ENCODE measurements around the gene ARHGAP27. TPM values are rescaled to one million over a fixed set of nuclear protein-coding genes. Genes with fewer than 3 reads are reported as not detected.
A peak's percentile ranks its signal among the peaks of the same experiment; 100 is the strongest.

ARHGAP27 gene
- total RNA-seq, 6 donors from 2014 or later = 46.1 to 243 (median 81.4) TPM

DNA sequence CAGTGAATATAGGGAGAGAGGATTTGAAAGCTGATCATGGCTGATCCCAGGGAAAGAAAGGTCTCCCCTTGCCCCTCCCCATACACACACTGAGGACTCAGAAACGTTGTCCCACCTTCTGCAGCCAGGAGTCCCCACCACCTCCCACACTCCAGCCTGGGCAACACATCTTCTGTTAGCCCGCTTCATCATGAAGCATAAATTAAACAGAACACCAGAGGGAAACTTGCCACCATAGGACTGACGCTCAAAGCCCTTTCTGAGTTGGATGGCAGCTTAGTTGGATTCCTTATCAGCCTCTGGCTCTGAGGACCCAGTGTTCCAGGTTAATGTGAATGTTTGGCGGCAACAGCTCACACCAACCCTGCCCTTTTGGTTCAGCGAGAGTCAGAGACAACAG lies 33.9 kb downstream of the ARHGAP27 start:
- Histone ChIP-seq H3K9me3 (no peaks in the 10 kb centered on the region), H3K36me3 (peaks cover 23 to 98% (median 83%) of the 10 kb centered on the region in 4 donors)
- whole genome bisulfite sequencing, 2 donors = 78 to 87% methylated on average over 5 of the region's 5 CpGs

DNA sequence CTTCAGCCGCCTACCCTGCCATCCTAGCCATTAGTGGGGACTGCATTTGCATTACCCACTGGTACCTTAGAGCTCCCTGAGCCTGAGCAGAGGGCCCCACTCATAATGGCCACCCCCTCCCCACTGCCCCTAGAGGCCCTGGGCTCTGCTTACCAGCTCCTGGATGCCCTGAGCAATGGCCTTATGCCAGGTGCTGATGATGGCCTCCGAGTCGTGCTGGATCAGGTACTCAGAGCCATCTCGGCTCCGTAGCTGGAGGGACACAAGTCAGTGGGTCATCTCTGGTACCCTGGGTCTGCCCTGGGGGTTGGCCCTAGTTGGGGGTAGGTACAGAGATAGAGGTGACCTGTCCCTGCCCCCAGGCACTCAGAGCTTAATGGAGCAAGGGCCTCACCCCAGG lies 34.9 kb downstream of the ARHGAP27 start:
- H3K27me3 ChIP-seq = no peaks in the 10 kb centered on the region
- ATAC-seq (ENCODE audit: low FRiP score in 2 of 2) (no peak), DNase-seq (no peak)
- H3K4me1 ChIP-seq = peaks cover 0 to 11% (median 2%) of the 10 kb centered on the region in 4 donors
- H3K27ac ChIP-seq = no peak overlapping the region
- 80 to 95% methylated on average over 1 to 5 of the region's 5 CpGs for WGBS, 2 donors
- peaks cover 14 to 91% (median 74%) of the 10 kb centered on the region in 4 donors for H3K36me3 ChIP-seq
- no peaks in the 10 kb centered on the region for H3K9me3 ChIP-seq
- TF ChIP-seq POLR2A (IDR thresholded peaks at IDR 0.05) = no peak
- TF ChIP-seq EP300 (IDR thresholded peaks at IDR 0.05) = no peak
- TF ChIP-seq POLR2AphosphoS5 (IDR thresholded peaks at IDR 0.05) = no peak
- TF ChIP-seq, protein P1, sequence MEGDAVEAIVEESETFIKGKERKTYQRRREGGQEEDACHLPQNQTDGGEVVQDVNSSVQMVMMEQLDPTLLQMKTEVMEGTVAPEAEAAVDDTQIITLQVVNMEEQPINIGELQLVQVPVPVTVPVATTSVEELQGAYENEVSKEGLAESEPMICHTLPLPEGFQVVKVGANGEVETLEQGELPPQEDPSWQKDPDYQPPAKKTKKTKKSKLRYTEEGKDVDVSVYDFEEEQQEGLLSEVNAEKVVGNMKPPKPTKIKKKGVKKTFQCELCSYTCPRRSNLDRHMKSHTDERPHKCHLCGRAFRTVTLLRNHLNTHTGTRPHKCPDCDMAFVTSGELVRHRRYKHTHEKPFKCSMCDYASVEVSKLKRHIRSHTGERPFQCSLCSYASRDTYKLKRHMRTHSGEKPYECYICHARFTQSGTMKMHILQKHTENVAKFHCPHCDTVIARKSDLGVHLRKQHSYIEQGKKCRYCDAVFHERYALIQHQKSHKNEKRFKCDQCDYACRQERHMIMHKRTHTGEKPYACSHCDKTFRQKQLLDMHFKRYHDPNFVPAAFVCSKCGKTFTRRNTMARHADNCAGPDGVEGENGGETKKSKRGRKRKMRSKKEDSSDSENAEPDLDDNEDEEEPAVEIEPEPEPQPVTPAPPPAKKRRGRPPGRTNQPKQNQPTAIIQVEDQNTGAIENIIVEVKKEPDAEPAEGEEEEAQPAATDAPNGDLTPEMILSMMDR (IDR thresholded peaks at IDR 0.05) = no peak
- no peak overlapping the region for H3K4me3 ChIP-seq

More for the DNA sequence above, 33.9 kb downstream of the ARHGAP27 start:
- DNase-seq (no peak), ATAC-seq (ENCODE audit: low FRiP score in 2 of 2) (no peak)
- no peak for TF ChIP-seq EP300 (IDR thresholded peaks at IDR 0.05)
- no peak for TF ChIP-seq POLR2AphosphoS5 (IDR thresholded peaks at IDR 0.05)
- TF ChIP-seq, protein P1 (IDR thresholded peaks at IDR 0.05) = no peak
- TF ChIP-seq POLR2A (IDR thresholded peaks at IDR 0.05) = no peak
- Histone ChIP-seq H3K4me3 (no peak overlapping the region), H3K4me1 (peaks cover 0 to 11% (median 2%) of the 10 kb centered on the region in 4 donors), H3K27ac (no peak overlapping the region), H3K27me3 (no peaks in the 10 kb centered on the region)

DNA sequence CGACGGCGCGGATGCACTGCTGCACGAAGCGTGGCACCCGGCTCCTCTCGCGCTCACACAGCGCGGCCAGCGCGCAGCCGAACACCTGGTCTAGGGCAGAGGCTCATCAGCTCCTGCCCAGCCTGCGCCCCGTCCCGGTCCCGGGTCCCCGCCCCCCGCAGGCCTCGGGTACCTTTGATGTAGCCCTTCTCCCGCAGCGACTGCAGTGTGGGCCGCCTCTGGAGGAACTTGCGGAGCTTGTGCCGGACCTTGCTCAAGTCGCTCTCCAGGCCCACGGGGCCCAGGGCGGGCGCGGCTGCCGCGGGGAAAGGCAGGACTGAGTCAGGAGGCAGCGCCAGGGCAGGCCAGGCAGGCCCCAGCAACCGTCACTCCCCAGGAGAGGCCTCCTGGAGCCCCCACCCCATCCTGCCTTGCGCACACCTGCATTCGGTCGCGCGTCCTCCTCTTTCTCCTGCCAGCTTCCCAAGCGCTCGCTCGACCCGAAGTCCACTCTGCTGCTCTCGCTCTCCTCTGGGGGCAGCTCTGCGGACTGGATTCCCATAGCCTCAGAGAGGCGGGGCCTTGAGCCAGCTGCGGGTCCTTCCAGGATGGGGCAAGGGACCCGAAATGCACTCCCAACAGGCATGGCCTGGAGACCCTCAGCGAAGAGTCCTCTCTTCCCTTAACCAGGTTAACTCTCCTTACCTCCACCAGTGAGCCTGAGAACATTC lies 36.0 kb downstream of the ARHGAP27 start:
- Histone ChIP-seq H3K36me3 (peaks cover 10 to 79% (median 63%) of the 10 kb centered on the region in 4 donors), H3K27me3 (no peaks in the 10 kb centered on the region), H3K4me3 (no peak overlapping the region), H3K9me3 (no peaks in the 10 kb centered on the region), H3K27ac (no peak overlapping the region), H3K4me1 (peaks cover 0 to 11% (median 2%) of the 10 kb centered on the region in 4 donors)
- DNase-seq (peak in 1 of 2 donors; percentile 85), ATAC-seq (ENCODE audit: low FRiP score in 2 of 2) (no peak)
- TF ChIP-seq, protein P1 (IDR thresholded peaks at IDR 0.05) = no peak
- TF ChIP-seq EP300 (IDR thresholded peaks at IDR 0.05) (no peak), POLR2A (IDR thresholded peaks at IDR 0.05) (no peak), POLR2AphosphoS5 (IDR thresholded peaks at IDR 0.05) (no peak)
- 93 to 94% methylated on average over 20 to 49 of the region's 50 CpGs for WGBS, 2 donors

DNA sequence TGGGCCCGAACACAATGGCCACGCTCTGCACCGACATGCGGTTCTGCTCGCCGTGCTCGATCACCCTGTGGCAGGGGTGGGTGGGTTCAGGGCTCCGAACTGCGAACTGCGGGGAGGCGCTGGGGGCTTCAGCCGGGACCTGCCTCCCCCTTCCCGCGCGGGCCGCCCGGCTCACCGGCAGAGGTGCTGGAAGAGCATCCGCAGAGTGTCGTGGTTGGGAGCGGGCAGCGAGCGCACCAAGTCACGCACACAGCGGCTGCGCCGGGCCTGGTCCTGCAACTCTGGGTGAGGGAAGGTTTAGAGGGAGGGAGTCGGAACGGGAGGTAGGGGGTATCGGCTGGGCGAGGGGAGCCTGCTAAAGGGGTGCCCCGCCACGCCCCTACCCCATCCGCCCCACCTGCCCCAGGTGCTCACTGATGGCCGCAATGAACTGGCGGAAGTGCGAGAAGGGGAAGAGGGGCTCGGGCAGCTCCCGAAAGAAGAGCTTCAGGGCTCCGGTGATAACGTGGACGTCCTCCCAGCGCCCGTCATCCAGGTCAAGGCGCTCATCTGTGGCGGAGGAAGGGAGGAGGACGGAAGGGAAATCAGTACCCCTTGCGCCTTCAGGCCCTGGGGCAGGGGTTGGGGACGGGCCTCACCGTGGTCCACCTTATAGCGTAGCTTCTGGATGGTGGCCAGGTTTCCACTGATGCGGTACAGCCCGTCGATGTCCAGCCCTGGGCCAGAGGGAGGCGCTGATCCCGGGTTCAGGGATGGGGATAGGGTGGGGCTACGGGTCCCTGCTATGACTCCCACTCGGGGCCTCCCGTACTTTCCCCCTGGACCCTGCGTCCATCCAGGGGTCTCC lies 36.9 kb downstream of the ARHGAP27 start:
- no peaks in the 10 kb centered on the region for H3K9me3 ChIP-seq
- peaks cover 0 to 11% (median 2%) of the 10 kb centered on the region in 4 donors for H3K4me1 ChIP-seq
- H3K27me3 ChIP-seq = no peaks in the 10 kb centered on the region
- TF ChIP-seq, protein P1 (IDR thresholded peaks at IDR 0.05) = no peak
- TF ChIP-seq POLR2A (IDR thresholded peaks at IDR 0.05) = no peak
- no peak for TF ChIP-seq EP300 (IDR thresholded peaks at IDR 0.05)
- TF ChIP-seq POLR2AphosphoS5 (IDR thresholded peaks at IDR 0.05) = no peak
- WGBS, 2 donors = 86 to 95% methylated on average over 53 to 60 of the region's 60 CpGs
- DNase-seq (peak in 1 of 2 donors; percentile 86), ATAC-seq (ENCODE audit: low FRiP score in 2 of 2) (peak in 1 of 2 donors; percentile 3)
- H3K36me3 ChIP-seq = peaks cover 7 to 71% (median 54%) of the 10 kb centered on the region in 4 donors
- no peak overlapping the region for H3K27ac ChIP-seq
- H3K4me3 ChIP-seq = peak overlapping the region in 1 of 4 donors; percentile 14

Data from upper lobe of left lung (tissue), 6 donors.